ENCODE measurements around the gene INHBB. TPM values are rescaled to one million over a fixed set of nuclear protein-coding genes. Genes with fewer than 3 reads are reported as not detected.

Gene INHBB
- polyA plus RNA-seq, 1 experiment: 0.09 TPM

GRCh38 chr2:120376679-120377640 is 31.0 kb downstream of the INHBB start:
- ChIA-PET POLR2A (no interaction called here), CTCF (interaction anchor here (1.1 kb wide), 1 partner anchor 304 kb away, joined by 5 read pairs; no protein-coding TSS in a partner anchor)
- DNase-seq (ENCODE audit: low read depth, low spot score): no peak
- H3K27me3 ChIP-seq (ENCODE audit: control insufficient read depth, insufficient read depth, low read length): peaks cover 61% of the 10 kb centered on the region
- no peak for TF ChIP-seq CTCF (IDR thresholded peaks at IDR 0.05; ENCODE audit: low read depth, low read length)
- no peak overlapping the region for H3K4me3 ChIP-seq (ENCODE audit: low read depth, low read length)
- H3K27ac ChIP-seq (ENCODE audit: low read depth, low read length): no peak overlapping the region
- H3K9me3 ChIP-seq (ENCODE audit: control insufficient read depth, insufficient read depth, low read length): no peaks in the 10 kb centered on the region

DNA sequence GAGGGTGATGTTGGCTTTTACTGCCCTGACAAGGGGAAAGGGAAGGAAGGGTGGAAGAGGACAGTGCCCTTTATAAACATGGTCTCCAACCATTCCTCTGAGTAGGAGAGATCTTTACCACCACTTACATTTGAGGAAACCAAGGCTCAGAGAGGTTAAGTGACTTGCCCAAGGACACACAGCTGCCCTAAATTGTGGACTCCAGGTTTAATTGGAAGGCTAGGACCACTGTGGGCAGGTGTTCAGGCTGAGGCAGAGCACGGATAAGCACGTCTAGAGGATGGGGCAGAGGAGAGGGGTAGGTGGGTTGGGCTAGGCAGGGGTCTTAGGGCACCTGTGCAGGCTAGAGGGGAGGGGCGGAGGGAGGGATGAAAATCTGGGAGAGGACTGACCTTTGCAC is 32.7 kb downstream of the INHBB start:
- no peak for TF ChIP-seq CTCF (IDR thresholded peaks at IDR 0.05; ENCODE audit: low read depth, low read length)
- no peak for DNase-seq (ENCODE audit: low read depth, low spot score)
- POLR2A ChIA-PET: no interaction called here
- no peak overlapping the region for H3K4me3 ChIP-seq (ENCODE audit: low read depth, low read length)
- peaks cover 70% of the 10 kb centered on the region for H3K27me3 ChIP-seq (ENCODE audit: control insufficient read depth, insufficient read depth, low read length)
- no peak overlapping the region for H3K27ac ChIP-seq (ENCODE audit: low read depth, low read length)
- CTCF ChIA-PET: no interaction called here
- no peaks in the 10 kb centered on the region for H3K9me3 ChIP-seq (ENCODE audit: control insufficient read depth, insufficient read depth, low read length)

DNA sequence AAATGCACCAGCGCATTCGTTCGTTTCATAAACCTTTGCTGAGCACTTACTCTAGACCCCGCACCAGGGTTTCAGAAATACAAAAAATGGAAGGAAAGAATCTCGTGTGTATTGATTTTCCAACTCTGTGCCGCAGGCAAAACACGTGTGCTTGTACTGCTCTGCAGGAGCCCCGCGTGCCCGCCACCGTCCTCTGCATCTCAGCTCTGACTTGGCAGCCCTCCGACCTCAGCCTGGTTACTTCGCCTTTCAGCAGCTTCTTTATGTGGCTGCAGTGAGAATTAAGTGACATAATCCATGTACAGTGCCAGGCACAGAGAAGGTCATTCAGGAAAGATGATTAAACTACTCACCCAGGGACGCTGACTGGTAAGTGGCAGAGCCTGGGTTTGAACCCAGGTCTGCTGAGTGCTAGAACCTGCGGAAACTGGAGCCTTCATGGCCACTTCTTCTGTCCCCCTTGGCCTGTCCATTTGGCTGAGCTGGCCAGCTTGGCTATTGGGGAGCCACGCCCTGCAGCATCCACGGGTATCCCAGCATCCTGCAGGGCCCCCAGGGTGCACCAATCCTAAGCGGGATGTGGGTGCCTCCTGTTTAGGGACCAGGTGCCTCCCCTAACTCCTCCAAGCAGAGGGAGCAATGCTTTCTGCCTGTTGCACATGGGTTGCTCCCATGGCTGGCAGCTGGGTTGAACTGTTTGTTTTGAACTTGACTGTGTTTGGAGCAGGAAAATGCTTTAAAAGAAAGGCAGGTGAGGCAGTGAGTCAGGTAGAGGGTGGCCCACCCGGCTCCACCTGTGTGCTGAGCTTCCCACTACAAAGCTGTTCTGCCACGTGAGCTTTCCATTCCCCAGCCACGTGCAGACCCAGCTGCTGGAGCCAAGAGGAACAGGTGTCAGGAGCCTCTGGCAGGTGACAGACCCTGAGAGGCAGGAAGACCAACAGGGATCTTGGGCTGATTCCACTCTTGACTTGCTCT is 34.3 kb downstream of the INHBB start:
- DNase-seq (ENCODE audit: low read depth, low spot score): no peak
- CTCF ChIA-PET: no interaction called here
- Histone ChIP-seq H3K4me3 (ENCODE audit: low read depth, low read length) (no peak overlapping the region), H3K27ac (ENCODE audit: low read depth, low read length) (no peak overlapping the region), H3K9me3 (ENCODE audit: control insufficient read depth, insufficient read depth, low read length) (no peaks in the 10 kb centered on the region), H3K27me3 (ENCODE audit: control insufficient read depth, insufficient read depth, low read length) (peaks cover 62% of the 10 kb centered on the region)
- TF ChIP-seq CTCF (IDR thresholded peaks at IDR 0.05; ENCODE audit: low read depth, low read length): no peak
- POLR2A ChIA-PET: no interaction called here

DNA sequence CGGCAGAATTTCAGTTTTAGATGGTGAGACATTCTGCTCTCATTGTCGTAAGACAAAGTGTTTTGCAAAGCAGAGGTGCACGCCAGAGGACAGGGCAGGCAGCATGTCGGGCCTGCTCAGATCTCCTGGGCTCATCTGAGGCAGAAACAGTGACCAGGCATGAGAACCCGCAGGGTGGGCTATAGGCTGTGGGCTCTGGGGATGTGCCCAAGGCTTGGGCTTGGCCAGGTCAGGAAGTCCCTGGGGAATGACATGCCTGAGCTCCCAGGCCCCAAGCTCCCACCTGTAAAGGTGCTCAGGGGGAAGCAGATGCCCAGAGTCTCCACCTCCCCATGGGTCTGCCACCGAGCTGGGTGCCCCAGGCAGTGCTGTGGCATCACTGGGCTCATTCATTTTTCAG is 35.3 kb downstream of the INHBB start:
- TF ChIP-seq CTCF (IDR thresholded peaks at IDR 0.05; ENCODE audit: low read depth, low read length): no peak
- ChIA-PET CTCF (no interaction called here), POLR2A (no interaction called here)
- Histone ChIP-seq H3K9me3 (ENCODE audit: control insufficient read depth, insufficient read depth, low read length) (no peaks in the 10 kb centered on the region), H3K27me3 (ENCODE audit: control insufficient read depth, insufficient read depth, low read length) (peaks cover 60% of the 10 kb centered on the region), H3K4me3 (ENCODE audit: low read depth, low read length) (no peak overlapping the region), H3K27ac (ENCODE audit: low read depth, low read length) (no peak overlapping the region)
- DNase-seq (ENCODE audit: low read depth, low spot score): no peak
